IPS-NIHi11 (cell line): ENCODE data around the gene CHCHD4.
"Not testable (repeated sequence)": the region's sequence is repeated elsewhere in the genome, so short reads cannot be mapped to it uniquely, and the experiment has no call there.

Experiments used
- DNase-seq: peaks from one replicate; pipeline ENCODE4 v3.0.0; 2012; ENCODE audit warnings: mixed read lengths, low spot score

The CHCHD4 gene

DNA sequence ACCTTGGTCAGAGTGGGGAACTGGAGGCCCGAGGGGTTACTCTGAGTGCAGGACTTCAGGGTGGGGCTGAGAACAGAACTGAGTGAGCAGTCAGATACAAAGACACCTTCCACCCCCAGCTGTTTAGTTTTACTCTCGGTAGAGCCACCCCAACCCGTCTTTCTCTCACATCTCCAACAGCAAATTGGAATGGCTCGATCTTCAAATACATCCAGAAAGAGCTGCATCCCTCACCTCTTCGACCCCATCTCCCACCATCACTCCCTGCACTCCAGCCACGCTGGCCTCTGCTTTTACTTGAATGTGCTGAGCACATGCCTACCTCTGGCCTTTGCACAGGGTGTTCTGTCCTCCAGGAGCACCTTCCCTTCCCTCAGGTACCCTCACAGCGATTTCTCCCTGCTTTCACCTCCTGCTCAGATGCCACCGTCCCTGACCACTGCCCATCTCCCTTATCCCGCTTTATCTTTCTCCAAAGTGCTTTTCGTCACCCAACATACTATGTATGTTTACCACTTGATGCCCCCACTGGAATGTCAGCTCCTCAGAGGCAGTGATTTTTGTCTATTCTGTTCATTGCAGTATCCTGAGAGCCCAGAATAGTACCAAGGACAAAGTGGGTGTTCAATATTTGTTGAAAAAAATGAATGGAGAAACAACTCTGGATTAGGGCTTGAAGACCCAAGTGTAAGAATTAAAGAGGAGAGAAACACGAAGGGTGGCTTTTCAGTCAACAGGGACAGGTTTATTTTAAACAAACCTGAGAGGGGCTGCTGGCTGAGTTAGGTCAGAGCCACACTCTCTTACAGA, 4.4 kb downstream of the CHCHD4 start:
- no peak for DNase-seq

DNA sequence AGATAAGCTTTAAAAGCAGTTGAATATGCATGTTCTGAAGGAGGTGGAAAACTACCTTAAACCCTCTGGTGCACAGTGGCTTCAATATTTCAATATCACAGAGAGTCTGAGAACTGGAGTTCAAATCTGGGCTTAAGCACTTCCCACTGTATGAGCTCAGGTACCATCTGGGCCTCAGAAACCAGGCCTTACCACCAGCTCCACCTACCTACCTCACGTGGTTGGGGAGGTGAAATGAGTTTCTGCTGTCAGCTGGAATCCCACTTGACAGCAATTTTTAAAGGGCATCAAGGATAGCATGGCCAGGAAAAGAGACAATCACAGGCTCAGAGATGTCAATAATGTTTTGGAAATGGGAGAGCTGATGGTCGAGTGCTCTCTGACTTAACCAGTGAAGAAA, 5.0 kb downstream of the CHCHD4 start:
- DNase-seq = no peak

DNA sequence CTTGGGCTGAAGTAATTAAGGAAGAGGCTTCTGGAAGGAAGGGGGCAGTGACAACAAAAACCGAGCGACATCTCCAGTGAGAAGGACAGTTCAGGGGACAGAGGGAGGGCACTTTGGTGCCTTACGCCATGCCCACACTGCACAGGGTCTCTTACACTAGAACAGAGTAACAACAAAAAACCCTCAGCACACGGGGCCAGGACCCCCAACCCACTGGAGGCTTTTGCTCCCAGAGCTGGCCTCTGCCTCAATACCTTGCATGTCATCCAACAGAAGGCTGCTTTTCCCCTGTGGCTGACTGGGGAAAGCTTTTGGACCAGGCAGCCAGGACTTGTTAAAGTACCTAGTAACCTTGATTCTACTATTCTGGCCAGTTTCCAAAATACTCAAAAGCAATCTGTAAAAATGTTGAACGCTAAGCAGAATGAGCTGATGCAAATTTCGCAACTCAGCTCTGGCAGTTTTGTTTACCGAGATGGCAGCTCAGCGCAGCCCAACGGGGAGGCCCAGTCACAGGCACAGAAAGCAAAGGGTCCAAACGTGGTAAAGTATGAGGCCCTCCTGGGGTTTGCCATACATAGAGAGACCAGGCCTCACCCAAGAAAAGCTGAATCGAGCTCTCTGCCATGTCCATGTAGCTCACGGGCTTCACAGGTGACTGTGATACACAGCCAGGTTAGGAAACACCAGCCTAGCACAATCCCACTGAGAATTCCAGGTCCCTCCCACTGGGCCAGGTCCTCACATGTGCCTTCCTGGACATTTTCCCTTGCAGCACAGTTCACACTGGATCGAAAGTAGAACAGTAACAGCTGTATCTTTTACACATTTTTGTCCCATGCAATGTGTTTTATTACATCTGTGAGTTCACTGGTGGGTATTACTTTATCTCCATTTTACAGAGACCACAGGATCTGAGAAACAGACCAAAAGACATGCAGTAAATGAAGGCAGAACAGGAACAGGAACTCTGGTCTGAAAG, 6.0 kb downstream of the CHCHD4 start:
- DNase-seq = no peak

DNA sequence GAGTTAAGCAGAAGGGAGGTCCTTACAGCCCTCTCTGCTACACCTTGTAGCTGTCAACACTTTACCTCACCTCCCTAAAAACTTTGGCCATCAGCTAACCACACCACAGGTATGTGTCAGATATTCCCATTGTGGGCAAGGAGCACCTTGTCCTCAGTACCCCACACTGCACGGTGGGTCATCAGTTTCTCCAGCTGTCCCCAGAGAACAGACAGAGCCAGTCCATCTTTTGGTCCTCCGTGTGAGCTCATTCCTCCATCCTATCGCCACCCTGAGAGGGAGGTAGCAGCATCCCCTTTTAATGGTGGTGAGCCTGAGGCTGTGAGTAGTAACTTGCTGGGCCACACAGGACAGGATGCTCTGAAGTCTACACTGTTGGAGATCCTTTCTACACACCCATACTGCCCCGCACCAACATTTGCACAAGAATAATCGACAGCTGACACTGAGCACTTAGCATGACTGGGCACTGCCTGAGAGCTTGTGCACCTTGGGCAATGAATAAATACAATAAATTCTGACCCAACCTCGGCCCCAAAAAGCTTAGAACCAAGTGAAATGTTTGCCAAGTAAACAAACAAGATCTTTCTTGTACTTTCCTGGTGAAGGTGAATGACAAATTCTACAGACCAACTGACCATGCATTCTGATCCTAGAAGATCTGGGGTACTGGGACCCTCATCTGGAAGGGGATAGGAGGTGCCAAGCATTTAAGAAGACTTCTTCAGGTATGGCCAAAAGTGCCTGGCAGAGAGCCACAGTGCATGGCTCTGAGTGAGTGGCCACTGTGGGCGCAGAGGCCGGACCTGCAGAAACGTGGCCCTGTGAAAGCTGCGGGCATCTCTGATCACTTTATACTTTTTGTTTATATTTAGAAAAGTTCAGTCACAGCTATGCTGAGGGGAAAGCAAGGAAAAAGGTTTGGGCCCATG, 6.9 kb downstream of the CHCHD4 start:
- no peak for DNase-seq

DNA sequence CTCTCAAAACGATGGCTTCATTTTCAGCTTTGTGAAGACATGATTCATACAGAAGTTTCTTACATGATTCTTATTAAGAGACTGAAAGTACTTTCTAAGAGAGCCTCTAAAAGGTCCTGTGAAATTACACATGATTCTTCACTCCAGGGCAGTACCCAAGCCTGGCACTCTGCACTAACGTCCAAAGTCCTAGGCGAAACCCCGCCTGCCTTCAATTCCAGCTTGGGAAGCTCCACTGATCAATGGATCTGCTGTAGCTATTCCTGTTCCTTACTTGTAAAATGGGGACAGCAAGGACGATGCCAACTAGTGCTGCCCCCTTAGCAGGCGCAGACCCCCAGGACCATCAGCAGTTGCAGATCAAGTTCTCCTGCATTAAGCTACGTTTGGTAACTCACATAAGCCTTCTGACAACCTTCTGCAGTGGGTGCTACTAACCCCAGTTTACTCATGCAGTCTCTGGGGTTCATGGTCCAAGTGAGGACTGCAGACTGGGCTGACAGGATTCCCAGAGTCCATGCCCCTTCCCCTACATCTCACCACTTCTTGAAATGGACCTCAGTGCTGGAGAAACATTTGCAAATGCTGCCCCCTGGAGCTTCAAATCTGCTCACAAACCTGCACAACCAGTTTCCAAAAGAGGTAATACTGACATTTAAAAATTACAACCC, 10.6 kb downstream of the CHCHD4 start:
- no peak for DNase-seq

DNA sequence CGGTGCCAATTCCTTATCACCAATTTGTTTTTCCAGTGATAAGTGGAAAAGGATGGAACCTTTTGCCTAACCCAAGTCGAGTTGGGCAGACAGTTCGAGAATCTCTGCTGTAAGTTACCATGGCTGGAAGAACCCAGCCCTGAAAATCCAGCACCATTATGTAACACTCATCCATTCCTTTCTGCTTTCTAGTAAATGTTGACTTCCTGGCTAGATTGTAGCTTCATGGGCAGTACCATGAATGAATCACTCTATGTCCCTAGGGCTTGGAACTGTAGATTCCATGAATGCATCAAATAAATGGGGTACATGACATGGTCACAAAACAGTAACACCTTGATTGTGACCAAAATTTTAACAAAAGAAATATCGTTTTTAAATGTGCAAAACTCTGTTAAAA, 14.0 kb downstream of the CHCHD4 start:
- no peak for DNase-seq

DNA sequence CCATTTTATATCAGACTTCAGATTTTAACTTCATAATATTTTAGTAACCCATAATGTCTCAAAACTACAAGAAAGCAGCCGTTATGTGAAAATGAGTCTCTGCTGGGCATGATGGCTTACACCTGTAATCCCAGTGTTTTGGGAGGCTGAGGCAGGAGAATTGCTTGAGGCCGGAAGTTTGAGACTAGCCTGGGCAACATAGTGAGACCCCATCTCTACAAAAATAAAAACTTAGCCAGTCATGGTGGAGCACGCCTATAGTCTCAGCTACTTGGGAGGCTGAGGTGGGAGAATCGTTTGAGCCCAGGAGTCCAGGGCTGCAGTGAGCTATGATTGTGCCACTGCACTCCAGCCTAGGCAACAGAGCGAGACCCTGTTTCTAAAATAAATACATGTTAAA, 14.8 kb downstream of the CHCHD4 start:
- not testable (repeated sequence) for DNase-seq

GRCh38 chr3:14097616-14098391, 26.9 kb downstream of the CHCHD4 start:
- DNase-seq = no peak

DNA sequence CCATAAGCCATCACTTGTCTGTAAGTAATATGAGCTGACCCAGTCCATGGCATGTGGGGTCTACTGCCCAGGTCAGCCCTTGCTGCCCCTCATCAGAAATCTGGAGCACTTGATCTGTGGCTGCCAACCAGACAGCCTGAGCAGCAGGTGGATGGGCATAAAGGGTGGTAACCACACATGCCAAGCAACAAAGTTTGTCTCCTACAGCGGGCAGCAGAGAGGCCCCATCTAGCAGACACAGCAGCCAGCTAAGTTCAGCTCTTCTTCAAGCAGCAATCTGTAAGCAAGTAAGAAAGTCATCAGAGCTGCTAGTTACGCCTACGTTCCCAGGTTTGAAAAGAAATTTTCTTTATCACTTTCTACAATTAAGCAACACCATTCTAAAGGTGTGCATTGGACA, 27.9 kb downstream of the CHCHD4 start:
- DNase-seq = no peak

DNA sequence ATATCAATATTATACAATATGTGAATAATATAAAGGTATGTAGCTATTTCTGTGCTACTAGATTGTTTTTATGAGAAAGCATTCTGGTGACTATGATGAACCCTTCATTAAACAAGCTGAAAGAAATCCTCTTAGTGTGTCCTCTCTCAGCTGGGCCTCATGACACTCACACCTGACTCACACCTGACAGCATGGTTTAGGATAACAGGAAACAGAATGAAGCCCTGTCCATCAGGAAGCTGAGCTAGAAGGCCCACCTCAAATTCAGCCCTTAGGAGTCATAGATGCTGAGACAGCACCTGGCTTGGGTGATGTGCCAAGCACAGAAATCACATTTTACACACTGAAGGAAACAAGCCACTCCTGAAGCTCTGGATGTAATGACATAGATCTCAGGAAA, 30.8 kb downstream of the CHCHD4 start:
- DNase-seq = no peak

DNA sequence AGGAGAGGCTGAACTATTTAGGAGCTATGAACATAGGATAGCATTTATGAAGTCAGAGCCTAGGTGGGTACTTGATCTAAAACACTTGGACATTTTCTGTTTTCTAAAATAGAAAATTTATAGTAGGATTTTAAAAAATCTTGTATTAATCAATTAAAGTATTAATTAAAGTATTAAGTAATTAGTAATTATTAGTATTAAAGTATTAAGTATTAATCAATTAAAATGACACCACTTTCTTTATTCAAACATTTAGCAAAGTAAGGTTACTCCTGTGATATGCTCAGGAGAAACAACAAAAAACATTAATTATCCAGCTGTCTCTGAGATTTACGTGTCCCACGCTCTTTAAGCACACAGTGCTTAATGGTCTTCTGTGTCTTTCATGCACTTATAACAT, 32.2 kb downstream of the CHCHD4 start:
- no peak for DNase-seq

DNA sequence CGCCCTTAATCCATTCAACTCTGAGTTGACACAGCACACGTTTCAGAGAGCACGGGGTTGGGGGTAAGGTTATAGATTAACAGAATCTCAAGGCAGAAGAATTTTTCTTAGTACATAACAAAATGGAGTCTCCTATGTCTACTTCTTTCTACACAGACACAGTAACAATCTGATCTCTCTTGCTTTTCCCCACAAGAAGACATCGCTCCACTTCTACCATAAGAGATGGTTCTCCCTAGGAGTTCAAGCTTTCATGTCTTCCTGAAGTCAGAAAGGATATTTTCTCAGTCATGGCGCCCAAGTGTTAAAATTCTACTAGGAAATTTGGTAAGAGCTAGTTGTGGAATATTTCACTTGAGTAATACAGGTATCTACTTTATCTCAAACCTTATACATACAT, 32.7 kb downstream of the CHCHD4 start:
- DNase-seq = not testable (repeated sequence)

- not testable (repeated sequence) for DNase-seq
These were observed 37.2 kb downstream of the CHCHD4 start for GRCh38 chr3:14087461-14087860.

- no peak for DNase-seq
These were observed 42.5 kb downstream of the CHCHD4 start for GRCh38 chr3:14082108-14082657.

GRCh38 chr3:14077310-14077709, 47.4 kb downstream of the CHCHD4 start:
- no peak for DNase-seq

DNA sequence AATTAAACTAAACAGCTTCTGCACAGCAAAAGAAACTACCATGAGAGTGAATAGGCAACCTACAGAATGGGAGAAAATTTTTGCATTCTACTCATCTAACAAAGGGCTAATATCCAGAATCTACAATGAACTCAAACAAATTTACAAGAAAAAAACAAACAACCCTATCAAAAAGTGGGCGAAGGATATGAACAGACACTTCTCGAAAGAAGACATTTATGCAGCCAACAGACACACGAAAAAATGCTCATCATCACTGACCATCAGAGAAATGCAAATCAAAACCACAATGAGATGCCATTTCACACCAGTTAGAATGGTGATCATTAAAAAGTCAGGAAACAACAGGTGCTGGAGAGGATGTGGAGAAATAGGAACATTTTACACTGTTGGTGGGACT, 49.4 kb downstream of the CHCHD4 start:
- not testable (repeated sequence) for DNase-seq

- DNase-seq = no peak
These were observed 59.8 kb downstream of the CHCHD4 start for GRCh38 chr3:14064910-14065309.

DNA sequence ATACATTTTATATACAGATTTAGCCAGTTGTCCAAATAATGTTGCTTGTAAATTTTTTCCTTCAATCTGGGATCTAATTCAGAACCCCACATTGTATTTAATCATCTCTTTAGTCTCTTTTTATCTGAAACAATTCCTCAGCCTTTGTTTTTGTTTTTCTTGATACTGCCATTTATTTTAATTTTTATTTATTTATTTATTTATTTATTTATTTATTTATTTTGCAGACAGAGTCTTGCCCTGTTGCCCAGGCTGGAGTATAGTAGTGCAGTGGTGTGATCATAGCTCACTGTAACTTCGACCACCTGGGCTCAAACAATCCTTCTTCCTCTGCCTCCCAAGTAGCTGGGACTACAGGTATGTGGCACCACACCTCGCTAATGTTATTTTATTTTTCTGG, 61.5 kb downstream of the CHCHD4 start:
- no peak for DNase-seq
